Activated T-helper 17 cell treated with anti-CD3 and anti-CD28 coated beads, Interleukin-2, amount 50 U/mL, for 72 hours (primary cell): Measurements from ENCODE around the gene OR4D9. TPM values are rescaled to one million over a fixed set of nuclear protein-coding genes. Genes with fewer than 3 reads are reported as not detected.

Source experiments
- ATAC-seq: fragments of 150-1000 bp; cut with Tn5 transposase; replicated peaks from 2 replicates; pipeline ENCODE4 v1.10.0; 2021; ENCODE audit warnings: mild to moderate bottlenecking, moderate library complexity
- H3K27ac Mint-ChIP-seq: one replicate; pipeline ENCODE4 v1.8.0; 2022; ENCODE audit warnings: mixed read lengths
- H3K27me3 Mint-ChIP-seq: one replicate; pipeline ENCODE4 v1.8.0; 2022; ENCODE audit warnings: mixed read lengths
- H3K36me3 Mint-ChIP-seq: one replicate; pipeline ENCODE4 v1.8.0; 2022; ENCODE audit warnings: low read depth, mild to moderate bottlenecking, mixed read lengths
- H3K4me1 Mint-ChIP-seq: one replicate; pipeline ENCODE4 v1.8.0; 2022; ENCODE audit warnings: mixed read lengths
- H3K4me3 Mint-ChIP-seq: one replicate; pipeline ENCODE4 v1.8.0; 2022; ENCODE audit warnings: mild to moderate bottlenecking, mixed read lengths
- H3K9me3 Mint-ChIP-seq: one replicate; pipeline ENCODE4 v1.8.0; 2022; ENCODE audit warnings: mixed read lengths
- total RNA-seq, 2 donors: library from RNA; stranded (reverse); gene quantifications; one replicate each; pipeline ENCODE4 v1.2.3, GENCODE V29; 2022

Gene OR4D9
- total RNA-seq, 2 donors from 2014 or later = not detected

- H3K36me3 Mint-ChIP-seq = peaks cover 36% of the 10 kb centered on the region
- peak overlapping the region; percentile 79 for H3K4me3 Mint-ChIP-seq
- no peaks in the 10 kb centered on the region for H3K27me3 Mint-ChIP-seq
- peak overlapping the region; percentile 92 for H3K27ac Mint-ChIP-seq
- peak; percentile 38 for ATAC-seq
- H3K4me1 Mint-ChIP-seq = peaks cover 34% of the 10 kb centered on the region
- H3K9me3 Mint-ChIP-seq = no peaks in the 10 kb centered on the region
Measured at GRCh38 chr11:59556115-59556916, 45.0 kb downstream of the OR4D9 start.

- Mint-ChIP-seq H3K4me1 (peaks cover 31% of the 10 kb centered on the region), H3K4me3 (peak overlapping the region; percentile 79), H3K27ac (peak overlapping the region; percentile 92), H3K36me3 (peaks cover 30% of the 10 kb centered on the region), H3K27me3 (no peaks in the 10 kb centered on the region), H3K9me3 (no peaks in the 10 kb centered on the region)
- peak; percentile 13 for ATAC-seq
Measured at GRCh38 chr11:59556917-59557348, 45.6 kb downstream of the OR4D9 start.

GRCh38 chr11:59558270-59558643 is 46.9 kb downstream of the OR4D9 start:
- Mint-ChIP-seq H3K27ac (peak overlapping the region; percentile 92), H3K4me1 (peaks cover 36% of the 10 kb centered on the region), H3K4me3 (peak overlapping the region; percentile 79), H3K27me3 (no peaks in the 10 kb centered on the region), H3K9me3 (no peaks in the 10 kb centered on the region), H3K36me3 (peaks cover 30% of the 10 kb centered on the region)
- ATAC-seq = no peak

GRCh38 chr11:59559886-59560285 is 48.5 kb downstream of the OR4D9 start:
- Mint-ChIP-seq H3K9me3 (no peaks in the 10 kb centered on the region), H3K4me3 (peak overlapping the region; percentile 79), H3K4me1 (peaks cover 36% of the 10 kb centered on the region), H3K27ac (peak overlapping the region; percentile 100), H3K27me3 (no peaks in the 10 kb centered on the region), H3K36me3 (peaks cover 30% of the 10 kb centered on the region)
- no peak for ATAC-seq

- H3K27me3 Mint-ChIP-seq = no peaks in the 10 kb centered on the region
- ATAC-seq = peak; percentile 43
- H3K27ac Mint-ChIP-seq = peak overlapping the region; percentile 100
- peak overlapping the region; percentile 79 for H3K4me3 Mint-ChIP-seq
- no peaks in the 10 kb centered on the region for H3K9me3 Mint-ChIP-seq
- H3K4me1 Mint-ChIP-seq = peaks cover 36% of the 10 kb centered on the region
- peaks cover 30% of the 10 kb centered on the region for H3K36me3 Mint-ChIP-seq
Measured at GRCh38 chr11:59560290-59560701, 49.0 kb downstream of the OR4D9 start.

GRCh38 chr11:59560702-59561473 is 49.5 kb downstream of the OR4D9 start:
- H3K27ac Mint-ChIP-seq = peak overlapping the region; percentile 100
- H3K27me3 Mint-ChIP-seq = no peaks in the 10 kb centered on the region
- ATAC-seq = peak; percentile 62
- H3K4me1 Mint-ChIP-seq = peaks cover 35% of the 10 kb centered on the region
- peaks cover 28% of the 10 kb centered on the region for H3K36me3 Mint-ChIP-seq
- no peaks in the 10 kb centered on the region for H3K9me3 Mint-ChIP-seq
- peak overlapping the region; percentile 79 for H3K4me3 Mint-ChIP-seq

- Mint-ChIP-seq H3K4me3 (peak overlapping the region; percentile 79), H3K27ac (no peak overlapping the region), H3K36me3 (peaks cover 18% of the 10 kb centered on the region), H3K27me3 (no peaks in the 10 kb centered on the region), H3K4me1 (peaks cover 29% of the 10 kb centered on the region), H3K9me3 (no peaks in the 10 kb centered on the region)
- ATAC-seq = no peak
Measured at GRCh38 chr11:59562292-59562691, 51.0 kb downstream of the OR4D9 start.

Other genes starting within 250 kb of the OR4D9 start
- gene OR5AN1, start 152.6 kb upstream of the OR4D9 start, total RNA-seq = not detected
- not detected for gene OR5A2, start 85.1 kb upstream of the OR4D9 start, total RNA-seq
- not detected for gene OR5A1, start 75.1 kb upstream of the OR4D9 start, total RNA-seq
- not detected for gene OR4D6, start 54.6 kb upstream of the OR4D9 start, total RNA-seq
- gene OR4D10, start 38.2 kb upstream of the OR4D9 start, total RNA-seq = not detected
- gene OR4D11, start 8.0 kb upstream of the OR4D9 start, total RNA-seq = not detected
- 10 to 100 TPM; 31.0 to 33.0 TPM for gene OSBP, start 104.2 kb downstream of the OR4D9 start, total RNA-seq
- 10 to 100 TPM; 57.6 to 81.1 TPM for gene PATL1, start 157.5 kb downstream of the OR4D9 start, total RNA-seq
- not detected for gene OR10V1, start 202.3 kb downstream of the OR4D9 start, total RNA-seq
- 10 to 100 TPM in 1 of 2 donors, 1 to 10 TPM in 1; 9.5 to 12.6 TPM for gene STX3, start 243.8 kb downstream of the OR4D9 start, total RNA-seq